ENCODE measurements around the gene GALNT5. TPM values are rescaled to one million over a fixed set of nuclear protein-coding genes. Genes with fewer than 3 reads are reported as not detected.

GALNT5 gene
- total and polyA plus RNA-seq, 7 donors, result under 0.01 to 9.4 (median 2.4) TPM; not detected in 1

DNA sequence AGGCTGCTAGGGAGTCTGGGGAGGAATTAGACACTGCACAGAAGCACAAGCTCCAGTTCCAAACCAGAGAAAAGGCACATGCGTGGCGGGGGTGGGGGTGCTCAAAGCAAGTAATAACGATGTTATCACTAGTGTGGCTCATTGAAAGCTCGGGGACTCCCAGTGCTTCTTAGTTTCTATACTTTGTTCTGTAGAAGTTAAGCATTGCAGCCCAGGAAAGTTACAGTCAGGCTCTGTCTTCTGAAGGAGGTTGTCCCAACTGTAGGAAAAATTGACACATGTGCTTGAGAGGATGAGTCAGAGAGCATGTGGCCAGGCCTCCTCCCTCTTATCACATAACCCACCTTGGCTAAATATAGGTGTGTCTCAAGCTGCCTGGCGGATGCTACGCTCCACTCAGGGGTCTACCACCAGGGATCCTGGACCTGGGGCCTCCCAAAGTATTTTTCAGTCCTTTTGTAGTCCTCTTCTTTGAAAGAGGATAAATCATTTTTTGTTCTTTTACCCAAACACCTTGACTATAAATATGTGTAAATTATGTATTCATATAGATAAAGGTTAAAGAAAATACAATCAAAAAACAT lies 3.8 kb downstream of the GALNT5 start:
- Histone ChIP-seq H3K4me1 (peaks cover 0 to 11% (median 7%) of the 10 kb centered on the region in 4 donors), H3K9me3 (no peaks in the 10 kb centered on the region), H3K4me3 (no peak overlapping the region), H3K36me3 (no peaks in the 10 kb centered on the region), H3K27ac (peak overlapping the region in 1 of 4 donors; percentile 4), H3K27me3 (no peaks in the 10 kb centered on the region)
- 8 to 41% methylated on average over 6 of the region's 6 CpGs for WGBS, 2 donors
- intact Hi-C loops (cut with DNase I), result no loop called here
- TF ChIP-seq, protein P1, sequence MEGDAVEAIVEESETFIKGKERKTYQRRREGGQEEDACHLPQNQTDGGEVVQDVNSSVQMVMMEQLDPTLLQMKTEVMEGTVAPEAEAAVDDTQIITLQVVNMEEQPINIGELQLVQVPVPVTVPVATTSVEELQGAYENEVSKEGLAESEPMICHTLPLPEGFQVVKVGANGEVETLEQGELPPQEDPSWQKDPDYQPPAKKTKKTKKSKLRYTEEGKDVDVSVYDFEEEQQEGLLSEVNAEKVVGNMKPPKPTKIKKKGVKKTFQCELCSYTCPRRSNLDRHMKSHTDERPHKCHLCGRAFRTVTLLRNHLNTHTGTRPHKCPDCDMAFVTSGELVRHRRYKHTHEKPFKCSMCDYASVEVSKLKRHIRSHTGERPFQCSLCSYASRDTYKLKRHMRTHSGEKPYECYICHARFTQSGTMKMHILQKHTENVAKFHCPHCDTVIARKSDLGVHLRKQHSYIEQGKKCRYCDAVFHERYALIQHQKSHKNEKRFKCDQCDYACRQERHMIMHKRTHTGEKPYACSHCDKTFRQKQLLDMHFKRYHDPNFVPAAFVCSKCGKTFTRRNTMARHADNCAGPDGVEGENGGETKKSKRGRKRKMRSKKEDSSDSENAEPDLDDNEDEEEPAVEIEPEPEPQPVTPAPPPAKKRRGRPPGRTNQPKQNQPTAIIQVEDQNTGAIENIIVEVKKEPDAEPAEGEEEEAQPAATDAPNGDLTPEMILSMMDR (IDR thresholded peaks at IDR 0.05), result no peak
- peak in 1 of 4 donors; percentile 26 for TF ChIP-seq POLR2AphosphoS5 (IDR thresholded peaks at IDR 0.05)
- DNase-seq, result no peak

DNA sequence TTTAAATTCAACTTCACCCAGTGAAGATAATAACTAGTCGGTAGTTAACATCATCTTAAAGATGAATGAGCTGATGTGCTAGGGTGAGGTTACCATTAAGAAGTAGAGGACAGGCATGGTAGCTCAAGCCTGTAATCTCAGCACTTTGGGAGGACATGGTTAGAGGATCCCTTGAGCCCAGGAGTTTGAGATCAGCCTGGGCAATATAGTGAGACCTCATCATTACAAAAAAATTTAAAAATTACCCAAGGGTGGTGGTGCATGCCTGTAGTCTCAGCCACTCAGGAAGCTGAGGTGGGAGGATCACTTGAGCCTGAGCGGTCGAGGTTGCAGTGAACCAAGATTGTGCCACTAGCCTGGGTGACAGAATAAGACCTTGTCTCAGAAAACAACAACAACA lies 4.7 kb downstream of the GALNT5 start:
- TF ChIP-seq, protein P1 (IDR thresholded peaks at IDR 0.05), result no peak
- TF ChIP-seq POLR2AphosphoS5 (IDR thresholded peaks at IDR 0.05) (no peak), EP300 (IDR thresholded peaks at IDR 0.05) (no peak), POLR2A (IDR thresholded peaks at IDR 0.05) (no peak)
- Histone ChIP-seq H3K4me1 (peaks cover 0 to 11% (median 6%) of the 10 kb centered on the region in 4 donors), H3K27me3 (no peaks in the 10 kb centered on the region), H3K27ac (no peak overlapping the region), H3K36me3 (no peaks in the 10 kb centered on the region), H3K9me3 (no peaks in the 10 kb centered on the region), H3K4me3 (no peak overlapping the region)
- intact Hi-C loops (cut with DNase I), result no loop called here
- WGBS, 2 donors, result 82 to 86% methylated on average over 3 of the region's 3 CpGs
- no peak for DNase-seq

DNA sequence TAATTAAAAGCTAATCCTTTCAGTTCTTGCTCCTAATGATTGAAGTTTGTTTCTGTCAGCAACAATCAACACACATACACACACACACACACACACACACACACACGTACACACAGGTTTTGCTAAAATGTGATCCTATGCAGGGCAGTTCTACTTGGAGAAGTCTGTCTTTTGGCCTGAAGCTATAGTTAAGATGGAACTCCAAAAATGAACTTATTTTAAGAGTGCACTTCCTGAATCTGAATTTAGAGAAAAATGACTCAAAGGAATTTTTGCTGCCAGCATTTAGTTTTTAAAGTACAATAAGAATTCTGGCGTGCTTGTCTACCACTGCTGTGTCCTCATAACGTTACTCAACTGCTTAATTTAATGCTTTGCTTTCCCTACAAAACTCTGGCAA lies 6.6 kb downstream of the GALNT5 start:
- WGBS, 2 donors, result 15 to 52% methylated on average over 3 of the region's 3 CpGs
- intact Hi-C loops (cut with DNase I), result no loop called here
- no peaks in the 10 kb centered on the region for H3K27me3 ChIP-seq
- no peak for TF ChIP-seq POLR2A (IDR thresholded peaks at IDR 0.05)
- TF ChIP-seq POLR2AphosphoS5 (IDR thresholded peaks at IDR 0.05), result no peak
- no peak for TF ChIP-seq EP300 (IDR thresholded peaks at IDR 0.05)
- TF ChIP-seq, protein P1 (IDR thresholded peaks at IDR 0.05), result no peak
- H3K4me3 ChIP-seq, result no peak overlapping the region
- no peaks in the 10 kb centered on the region for H3K9me3 ChIP-seq
- H3K27ac ChIP-seq, result no peak overlapping the region
- no peak for DNase-seq
- H3K4me1 ChIP-seq, result peaks cover 0 to 11% (median 3%) of the 10 kb centered on the region in 4 donors
- no peaks in the 10 kb centered on the region for H3K36me3 ChIP-seq

DNA sequence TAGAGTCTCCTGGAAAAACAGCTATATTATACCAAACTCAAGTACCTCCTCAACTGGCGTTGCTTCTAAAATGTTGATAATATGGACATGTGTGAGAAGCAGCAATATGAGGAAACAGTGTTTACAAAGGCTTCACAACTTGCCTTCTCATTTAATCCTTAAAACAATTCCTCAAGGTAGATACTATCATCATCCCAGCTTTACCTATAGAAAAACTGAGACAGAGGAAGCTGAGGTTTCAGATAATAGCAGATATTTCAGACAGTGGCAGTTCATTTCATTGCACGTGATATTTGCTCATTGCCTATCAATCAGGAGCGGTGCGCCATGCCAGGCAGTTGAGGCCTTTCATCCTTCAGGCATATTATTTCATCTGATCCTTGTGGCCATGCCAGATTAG lies 8.3 kb downstream of the GALNT5 start:
- H3K4me3 ChIP-seq, result no peak overlapping the region
- no peaks in the 10 kb centered on the region for H3K27me3 ChIP-seq
- no peak overlapping the region for H3K27ac ChIP-seq
- no peak for TF ChIP-seq POLR2A (IDR thresholded peaks at IDR 0.05)
- TF ChIP-seq, protein P1 (IDR thresholded peaks at IDR 0.05), result no peak
- TF ChIP-seq POLR2AphosphoS5 (IDR thresholded peaks at IDR 0.05), result no peak
- TF ChIP-seq EP300 (IDR thresholded peaks at IDR 0.05), result no peak
- no peak for DNase-seq
- H3K9me3 ChIP-seq, result no peaks in the 10 kb centered on the region
- H3K4me1 ChIP-seq, result peaks cover 0 to 6% (median under 1%) of the 10 kb centered on the region in 4 donors
- WGBS, 2 donors, result 94 to 95% methylated on average over 4 of the region's 4 CpGs
- no peaks in the 10 kb centered on the region for H3K36me3 ChIP-seq
- intact Hi-C loops (cut with DNase I), result no loop called here

DNA sequence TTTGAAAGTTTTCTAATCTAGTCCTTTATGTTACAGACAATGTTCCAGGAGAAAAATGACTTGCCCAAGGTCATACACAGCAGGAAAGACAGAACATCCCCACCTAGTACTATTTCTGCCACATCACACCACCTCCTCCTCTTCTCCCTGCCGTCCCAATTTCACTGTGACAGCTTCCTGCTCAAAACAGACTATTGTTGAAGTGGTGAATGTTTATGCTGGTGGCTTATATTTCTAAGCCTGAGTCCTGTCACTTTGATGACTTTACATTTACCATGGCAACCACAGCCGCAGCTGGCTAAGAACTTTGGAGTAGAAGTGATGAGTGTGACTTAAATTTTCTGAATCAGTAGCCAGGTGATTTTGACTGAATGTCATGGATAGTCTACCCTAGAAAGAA lies 10.0 kb downstream of the GALNT5 start:
- 38 to 76% methylated on average over 2 of the region's 2 CpGs for WGBS, 2 donors
- TF ChIP-seq, protein P1 (IDR thresholded peaks at IDR 0.05), result no peak
- TF ChIP-seq POLR2A (IDR thresholded peaks at IDR 0.05) (no peak), POLR2AphosphoS5 (IDR thresholded peaks at IDR 0.05) (no peak), EP300 (IDR thresholded peaks at IDR 0.05) (no peak)
- intact Hi-C loops (cut with DNase I), result no loop called here

More for the DNA sequence above, 10.0 kb downstream of the GALNT5 start:
- no peaks in the 10 kb centered on the region for H3K27me3 ChIP-seq
- no peaks in the 10 kb centered on the region for H3K36me3 ChIP-seq
- DNase-seq, result no peak
- H3K4me1 ChIP-seq, result no peaks in the 10 kb centered on the region
- H3K27ac ChIP-seq, result no peak overlapping the region
- no peaks in the 10 kb centered on the region for H3K9me3 ChIP-seq
- no peak overlapping the region for H3K4me3 ChIP-seq

Data from sigmoid colon (tissue), 7 donors.